Loucy (cell line): ENCODE measurements around the gene SORBS1.

ENCODE experiments used
- CTCF ChIP-seq: fragments of 200-600 bp; sonication (generic); conservative IDR thresholded peaks from 2 replicates; pipeline ENCODE4 v1.5.1; 2014; ENCODE audit warnings: mild to moderate bottlenecking, antibody characterized with exemption, low read length
- EZH2phosphoT487 ChIP-seq: fragments of 200-600 bp; IDR thresholded peaks from 2 replicates; pipeline ENCODE4 v1.6.1; 2018; ENCODE audit warnings: antibody characterized with exemption, mild to moderate bottlenecking, moderate library complexity, borderline replicate concordance

DNA sequence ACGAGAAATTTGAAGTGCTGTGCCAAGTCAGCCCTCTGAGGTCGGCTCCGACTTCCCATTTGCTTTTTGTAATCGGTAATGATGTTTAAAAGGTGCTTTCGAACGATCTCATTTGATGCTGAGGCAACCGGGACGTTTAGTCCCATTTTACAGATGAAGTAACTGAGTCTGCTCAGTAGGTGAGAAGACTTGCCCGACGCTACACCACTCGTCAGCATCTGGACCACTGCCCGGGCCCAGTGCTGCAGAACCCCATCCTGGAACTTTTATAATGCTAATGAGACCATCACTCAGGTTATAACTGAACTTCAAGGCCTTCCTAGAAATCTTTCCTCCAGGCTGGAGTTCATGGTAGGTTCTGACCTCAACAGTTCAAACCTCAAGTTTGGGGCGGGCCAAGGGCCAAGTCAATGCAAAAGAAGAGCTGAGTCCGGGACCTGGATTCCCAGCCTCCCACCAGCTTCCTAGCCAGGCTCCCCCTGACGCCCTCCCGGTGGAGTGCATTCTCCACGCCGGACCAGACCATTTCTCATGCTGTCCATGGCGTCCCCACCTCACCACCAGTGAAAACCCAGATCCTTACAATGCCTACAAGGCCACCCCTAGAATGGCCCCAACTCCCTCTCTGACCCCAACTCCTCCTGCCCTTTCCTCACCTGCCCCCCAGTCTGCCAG, 269.7 kb downstream of the SORBS1 start:
- TF ChIP-seq CTCF, result no peak
- no peak for TF ChIP-seq EZH2phosphoT487
